ENCODE results near the gene CXCR1.

GRCh38 chr2:218180467-218181114 is 13.8 kb upstream of the CXCR1 start:
- no peak for TF ChIP-seq CTCF (optimal IDR thresholded peaks at IDR 0.05 in 1 of 3, IDR thresholded peaks at IDR 0.05 in 1 of 3, conservative IDR thresholded peaks at IDR 0.05 in 1 of 3; ENCODE audit: extremely low read depth in 1 of 3, insufficient read depth in 2 of 3, low read length in 3 of 3)
- no peak for TF ChIP-seq EZH2 (IDR thresholded peaks at IDR 0.05; ENCODE audit: low read length)

All from keratinocyte (primary cell).